D341Med (cell line): ENCODE measurements around the gene ARHGEF16.

Experiments used
- DNase-seq: peaks from one replicate; pipeline ENCODE4 v3.0.0; 2012; ENCODE audit warnings: low spot score

ARHGEF16 gene

GRCh38 chr1:3468236-3469103, 14.0 kb downstream of the ARHGEF16 start:
- DNase-seq: no peak

GRCh38 chr1:3469104-3469848, 14.8 kb downstream of the ARHGEF16 start:
- no peak for DNase-seq

GRCh38 chr1:3469849-3470649, 15.6 kb downstream of the ARHGEF16 start:
- no peak for DNase-seq

GRCh38 chr1:3470650-3471355, 16.3 kb downstream of the ARHGEF16 start:
- DNase-seq: no peak

GRCh38 chr1:3471356-3472087, 17.1 kb downstream of the ARHGEF16 start:
- DNase-seq: no peak

GRCh38 chr1:3472088-3472850, 17.8 kb downstream of the ARHGEF16 start:
- DNase-seq: no peak

- no peak for DNase-seq
These were observed 18.4 kb downstream of the ARHGEF16 start for GRCh38 chr1:3472906-3473305.

GRCh38 chr1:3473381-3473844, 18.9 kb downstream of the ARHGEF16 start:
- DNase-seq: no peak

GRCh38 chr1:3474016-3474415, 19.6 kb downstream of the ARHGEF16 start:
- no peak for DNase-seq

GRCh38 chr1:3474421-3474820, 20.0 kb downstream of the ARHGEF16 start:
- no peak for DNase-seq

GRCh38 chr1:3475839-3476573, 21.5 kb downstream of the ARHGEF16 start:
- no peak for DNase-seq

- DNase-seq: no peak
These were observed 22.2 kb downstream of the ARHGEF16 start for GRCh38 chr1:3476666-3477065.

GRCh38 chr1:3477241-3477995, 23.0 kb downstream of the ARHGEF16 start:
- DNase-seq: peak; percentile 58

GRCh38 chr1:3478187-3478586, 23.7 kb downstream of the ARHGEF16 start:
- DNase-seq: no peak

GRCh38 chr1:3479511-3480368, 25.3 kb downstream of the ARHGEF16 start:
- DNase-seq: no peak

- no peak for DNase-seq
These were observed 25.9 kb downstream of the ARHGEF16 start for GRCh38 chr1:3480369-3480719.

GRCh38 chr1:3481046-3481445, 26.6 kb downstream of the ARHGEF16 start:
- no peak for DNase-seq

GRCh38 chr1:3481836-3482375, 27.4 kb downstream of the ARHGEF16 start:
- no peak for DNase-seq
